Measurements from ENCODE around the gene PPP1R1C. TPM values are rescaled to one million over a fixed set of nuclear protein-coding genes. Genes with fewer than 3 reads are reported as not detected.

PPP1R1C gene
- not detected for total RNA-seq
- not detected for total RNA-seq (2013)

GRCh38 chr2:181985632-181986205, at the start of gene PPP1R1C:
Gene PPP1R1C, plus strand, starts transcription at chr2:181985853. Its CDS starts 258 bp downstream, at chr2:181986111.
- Mint-ChIP-seq H3K27me3 (ENCODE audit: low read depth in 2 of 2) (no peaks in the 10 kb centered on the region), H3K4me3 (no peak within 1 kb of the TSS), H3K4me1 (no peaks in the 10 kb centered on the region), H3K27ac (no peak within 1 kb of the TSS), H3K36me3 (no peaks in the 10 kb centered on the region), H3K9me3 (peaks cover 0 to under 1% of the 10 kb centered on the region in 2 donors)
- 95% methylated on average over 8 of the region's 8 CpGs for WGBS (ENCODE audit: insufficient coverage)
- DNase-seq: no peak
- ATAC-seq: no peak
- no peaks in the 10 kb centered on the region for H3K36me3 ChIP-seq (ENCODE audit: control insufficient read depth, insufficient read depth, low read length)
- H3K27ac ChIP-seq (ENCODE audit: low read length): no peak within 1 kb of the TSS
- H3K4me1 ChIP-seq (ENCODE audit: control insufficient read depth, insufficient read depth, low read length): no peaks in the 10 kb centered on the region
- no peaks in the 10 kb centered on the region for H3K9me3 ChIP-seq (ENCODE audit: control insufficient read depth, insufficient read depth, low read length)
- intact Hi-C loops (cut with micrococcal nuclease): no loop called here
- no peak within 1 kb of the TSS for H3K4me3 ChIP-seq (ENCODE audit: low read length)
- H3K27me3 ChIP-seq (ENCODE audit: control insufficient read depth, insufficient read depth, low read length): no peaks in the 10 kb centered on the region
- TF ChIP-seq CTCF (IDR thresholded peaks at IDR 0.05): no peak

- peak in 1 of 3 donors; percentile 64 for ATAC-seq
- Histone ChIP-seq H3K36me3 (ENCODE audit: control insufficient read depth, insufficient read depth, low read length) (no peaks in the 10 kb centered on the region), H3K27ac (ENCODE audit: low read length) (no peak overlapping the region), H3K4me3 (ENCODE audit: low read length) (no peak overlapping the region), H3K27me3 (ENCODE audit: control insufficient read depth, insufficient read depth, low read length) (no peaks in the 10 kb centered on the region), H3K9me3 (ENCODE audit: control insufficient read depth, insufficient read depth, low read length) (no peaks in the 10 kb centered on the region), H3K4me1 (ENCODE audit: control insufficient read depth, insufficient read depth, low read length) (no peaks in the 10 kb centered on the region)
- Mint-ChIP-seq H3K4me1 (no peaks in the 10 kb centered on the region), H3K27ac (no peak overlapping the region), H3K4me3 (no peak overlapping the region), H3K27me3 (ENCODE audit: low read depth in 2 of 2) (peaks cover 10 to 15% of the 10 kb centered on the region in 2 donors), H3K36me3 (no peaks in the 10 kb centered on the region), H3K9me3 (no peaks in the 10 kb centered on the region)
- TF ChIP-seq CTCF (IDR thresholded peaks at IDR 0.05): no peak
- 0% methylated on average over 1 of the region's 2 CpGs for WGBS (ENCODE audit: insufficient coverage)
- intact Hi-C loops (cut with micrococcal nuclease): no loop called here
- no peak for DNase-seq
Observed at GRCh38 chr2:181937473-181937872, 48.2 kb upstream of the PPP1R1C start.

GRCh38 chr2:181943411-181944124, 42.1 kb upstream of the PPP1R1C start:
- Histone ChIP-seq H3K27ac (ENCODE audit: low read length) (no peak overlapping the region), H3K36me3 (ENCODE audit: control insufficient read depth, insufficient read depth, low read length) (no peaks in the 10 kb centered on the region), H3K4me1 (ENCODE audit: control insufficient read depth, insufficient read depth, low read length) (no peaks in the 10 kb centered on the region), H3K27me3 (ENCODE audit: control insufficient read depth, insufficient read depth, low read length) (no peaks in the 10 kb centered on the region), H3K9me3 (ENCODE audit: control insufficient read depth, insufficient read depth, low read length) (no peaks in the 10 kb centered on the region), H3K4me3 (ENCODE audit: low read length) (no peak overlapping the region)
- no peaks in the 10 kb centered on the region for H3K36me3 Mint-ChIP-seq
- no peak overlapping the region for H3K27ac Mint-ChIP-seq
- H3K9me3 Mint-ChIP-seq: no peaks in the 10 kb centered on the region
- intact Hi-C loops (cut with micrococcal nuclease): no loop called here
- 93% methylated on average over 2 of the region's 2 CpGs for WGBS (ENCODE audit: insufficient coverage)
- no peaks in the 10 kb centered on the region for H3K4me1 Mint-ChIP-seq
- no peak for DNase-seq
- ATAC-seq: no peak
- peaks cover 14 to 18% of the 10 kb centered on the region in 2 donors for H3K27me3 Mint-ChIP-seq (ENCODE audit: low read depth in 2 of 2)
- no peak overlapping the region for H3K4me3 Mint-ChIP-seq
- no peak for TF ChIP-seq CTCF (IDR thresholded peaks at IDR 0.05)

All from natural killer cell (primary cell).